ENCODE measurements around the gene ADAMTS12.

GRCh38 chr5:33888587-33888986 lies 3.2 kb downstream of the ADAMTS12 start:
- TF ChIP-seq ETV6 (conservative IDR thresholded peaks at IDR 0.05 in 1 of 2, IDR thresholded peaks at IDR 0.05 in 1 of 2; ENCODE audit: borderline replicate concordance in 1 of 2, low read depth in 1 of 2) (no peak), CTCF (IDR thresholded peaks at IDR 0.05 in 2 of 3, conservative IDR thresholded peaks at IDR 0.05 in 1 of 3; ENCODE audit: control insufficient read depth in 2 of 3, extremely low read depth in 1 of 3, insufficient read depth in 1 of 3, low read depth in 3 of 3, low read length in 3 of 3) (no peak), ZBTB11 (CRISPR knock-in tag; IDR thresholded peaks at IDR 0.05) (no peak), POLR2AphosphoS5 (IDR thresholded peaks at IDR 0.05; ENCODE audit: low read length) (no peak), ATF3 (IDR thresholded peaks at IDR 0.05; ENCODE audit: borderline replicate concordance, extremely low read depth, low read depth, low read length) (no peak), SUZ12 (IDR thresholded peaks at IDR 0.05; ENCODE audit: unreplicated experiment) (no peak), EZH2 (IDR thresholded peaks at IDR 0.05; ENCODE audit: borderline replicate concordance, control insufficient read depth, low read depth, low read length) (no peak), NFYB (IDR thresholded peaks at IDR 0.05; ENCODE audit: insufficient read depth, low read depth, low read length) (no peak), CHD2 (IDR thresholded peaks at IDR 0.05; ENCODE audit: borderline replicate concordance, low read depth, low read length) (no peak), POLR2A (IDR thresholded peaks at IDR 0.05; ENCODE audit: low read depth, low read length) (no peak), CBX3 (IDR thresholded peaks at IDR 0.05; ENCODE audit: borderline replicate concordance, low read depth) (no peak), PKNOX1 (IDR thresholded peaks at IDR 0.05) (no peak), EGR1 (IDR thresholded peaks at IDR 0.05; ENCODE audit: borderline replicate concordance in 1 of 2, low read depth in 2 of 2, low read length in 2 of 2) (no peak)
